Measurements from ENCODE around the gene COX6A2. TPM values are rescaled to one million over a fixed set of nuclear protein-coding genes. Genes with fewer than 3 reads are reported as not detected.

The COX6A2 gene
- total RNA-seq (2021) (not detected in 2 replicates), Bru-seq, nascent RNA (not detected), BruChase-seq, experiment 1, labeled RNA remaining after a 2-hour chase (not detected), BruChase-seq, experiment 2, labeled RNA remaining after a 6-hour chase (not detected)
- long read RNA-seq, result 0 reads

- no peak within 1 kb of the TSS for H3K27ac ChIP-seq
- H3K9me2 ChIP-seq (ENCODE audit: insufficient read depth), result no peaks in the 10 kb centered on the region
- H3F3A ChIP-seq (ENCODE audit: insufficient read depth, low read depth), result no peaks in the 10 kb centered on the region
- H3K4me1 ChIP-seq (replicated peaks; ENCODE audit: insufficient read depth), result no peaks in the 10 kb centered on the region
- H3K36me3 ChIP-seq (ENCODE audit: low read depth), result no peaks in the 10 kb centered on the region
- H3K4me3 ChIP-seq, result no peak within 1 kb of the TSS
- DNase-seq, result no peak
- H3K27me3 ChIP-seq (ENCODE audit: insufficient read depth, low read depth), result peaks cover 24% of the 10 kb centered on the region
- CTCF ChIA-PET, result no interaction called here
- no peaks in the 10 kb centered on the region for H3K9me3 ChIP-seq (ENCODE audit: insufficient read depth, low read depth)
- BruUV-seq (replicated peaks), result no TSS peak
- no peak for TF ChIP-seq CTCF (conservative IDR thresholded peaks at IDR 0.05)
- TF ChIP-seq EZH2 (IDR thresholded peaks at IDR 0.05; ENCODE audit: low read depth), result no peak
- intact Hi-C loops (cut with micrococcal nuclease; ENCODE audit: unreplicated experiment), result no loop called here
- no peak within 1 kb of the TSS for H3K4me2 ChIP-seq
- no peak within 1 kb of the TSS for H2AFZ ChIP-seq
- no peaks in the 10 kb centered on the region for H4K20me1 ChIP-seq (ENCODE audit: insufficient read depth)
- H3K79me2 ChIP-seq (ENCODE audit: low read depth), result no peaks in the 10 kb centered on the region
- POLR2A ChIA-PET (ENCODE audit: unreplicated experiment), result interaction anchor here (0.7 kb wide), 1 partner anchor 1425 kb away, joined by 3 read pairs; no protein-coding TSS in a partner anchor
Observed at GRCh38 chr16:31428279-31428597, at the start of gene COX6A2. Gene COX6A2, minus strand, starts transcription at chr16:31428360. Its CDS starts 35 bp downstream, at chr16:31428325.

GRCh38 chr16:31477220-31478216 is 49.4 kb upstream of the COX6A2 start:
- Histone ChIP-seq H3K36me3 (ENCODE audit: low read depth) (no peaks in the 10 kb centered on the region), H3K9me2 (ENCODE audit: insufficient read depth) (no peaks in the 10 kb centered on the region), H3K4me3 (peak overlapping the region; percentile 87), H3K27ac (peak overlapping the region; percentile 50), H3K9me3 (ENCODE audit: insufficient read depth, low read depth) (no peaks in the 10 kb centered on the region), H2AFZ (peak overlapping the region; percentile 94), H3K4me1 (replicated peaks; ENCODE audit: insufficient read depth) (peaks cover 19% of the 10 kb centered on the region), H3K4me2 (peak overlapping the region; percentile 75), H4K20me1 (ENCODE audit: insufficient read depth) (no peaks in the 10 kb centered on the region), H3K79me2 (ENCODE audit: low read depth) (no peaks in the 10 kb centered on the region), H3F3A (ENCODE audit: insufficient read depth, low read depth) (peaks cover 26% of the 10 kb centered on the region), H3K27me3 (ENCODE audit: insufficient read depth, low read depth) (0 out of 2 replicates have a peak, but pooled peaks cover 3% of the 10 kb centered on the region)
- BruUV-seq (replicated peaks), result TSS peak; percentile 25
- DNase-seq, result peak; percentile 85 to 96
- ChIA-PET POLR2A (ENCODE audit: unreplicated experiment) (interaction anchor here (0.6 to 1.3 kb wide), 4 partner anchors 9 to 480 kb away, joined by 3 to 9 read pairs (median 4); no protein-coding TSS in a partner anchor), CTCF (interaction anchor here (0.9 to 2.2 kb wide), 2 partner anchors 19 to 235 kb away, joined by 3 to 7 read pairs; a partner anchor contains a TSS)
- intact Hi-C loops (cut with micrococcal nuclease; ENCODE audit: unreplicated experiment), result loop anchor here (1.0 to 5.0 kb wide), 5 partner anchors 10 to 390 kb away; partner anchors contain the start of genes ARMC5 and RUSF1
- peak; percentile 72; the same call in 1 of the 2 replicates for TF ChIP-seq CTCF (conservative IDR thresholded peaks at IDR 0.05)
- no peak for TF ChIP-seq EZH2 (IDR thresholded peaks at IDR 0.05; ENCODE audit: low read depth)
